Lower leg skin (tissue), 3 donors: Measurements from ENCODE around the gene LRRC8A.

Experiments
- CTCF ChIP-seq, 3 donors: fragments of 450-650 bp; IDR thresholded peaks; one replicate each; pipeline ENCODE4 v1.5.1; 2016; ENCODE audit warnings: antibody characterized with exemption in 3 of 3, mild to moderate bottlenecking in 3 of 3, moderate library complexity in 2 of 3
- POLR2A ChIP-seq, 2 donors: fragments of 450-650 bp; IDR thresholded peaks; one replicate each; pipeline ENCODE4 v1.6.1; 2016 to 2017; ENCODE audit warnings: antibody characterized with exemption in 2 of 2, mild to moderate bottlenecking in 1 of 2, moderate library complexity in 1 of 2

- TF ChIP-seq CTCF (IDR thresholded peaks at IDR 0.05) (no peak), POLR2A (IDR thresholded peaks at IDR 0.05) (no peak)
Observed at GRCh38 chr9:128894764-128895163, 12.8 kb downstream of the LRRC8A start.
